ENCODE measurements around the gene ERBB2. TPM values are rescaled to one million over a fixed set of nuclear protein-coding genes. Genes with fewer than 3 reads are reported as not detected.
"Not testable (repeated sequence)": the region's sequence is repeated elsewhere in the genome, so short reads cannot be mapped to it uniquely, and the experiment has no call there.

Gene ERBB2
- total RNA-seq, 1 donor from 2014 or later: 4.1 TPM

GRCh38 chr17:39756380-39757079, 56.7 kb downstream of the ERBB2 start:
- Mint-ChIP-seq H3K9me3 (no peaks in the 10 kb centered on the region), H3K4me1 (ENCODE audit: low read depth) (peaks cover 53% of the 10 kb centered on the region), H3K27me3 (ENCODE audit: low read depth) (no peaks in the 10 kb centered on the region), H3K27ac (peak overlapping the region; percentile 75), H3K36me3 (ENCODE audit: low read depth) (peaks cover 21% of the 10 kb centered on the region), H3K4me3 (ENCODE audit: low read depth) (no peak overlapping the region)
- DNase-seq (ENCODE audit: low spot score): no peak
- intact Hi-C loops (cut with micrococcal nuclease): no loop called here

GRCh38 chr17:39757176-39757662, 57.4 kb downstream of the ERBB2 start:
- Mint-ChIP-seq H3K27ac (peak overlapping the region; percentile 18), H3K4me3 (ENCODE audit: low read depth) (no peak overlapping the region)
- no peak for DNase-seq (ENCODE audit: low spot score)

GRCh38 chr17:39757931-39758873, 58.3 kb downstream of the ERBB2 start:
- H3K27me3 Mint-ChIP-seq (ENCODE audit: low read depth): no peaks in the 10 kb centered on the region
- H3K36me3 Mint-ChIP-seq (ENCODE audit: low read depth): peaks cover 33% of the 10 kb centered on the region
- peak overlapping the region; percentile 9 for H3K4me3 Mint-ChIP-seq (ENCODE audit: low read depth)
- intact Hi-C loops (cut with micrococcal nuclease): loop anchor here (1.0 to 2.0 kb wide), 3 partner anchors 12 to 109 kb away; no protein-coding TSS in a partner anchor
- no peaks in the 10 kb centered on the region for H3K9me3 Mint-ChIP-seq
- DNase-seq (ENCODE audit: low spot score): peak; percentile 21
- H3K27ac Mint-ChIP-seq: peak overlapping the region; percentile 73
- H3K4me1 Mint-ChIP-seq (ENCODE audit: low read depth): peaks cover 51% of the 10 kb centered on the region

More at GRCh38 chr17:39757176-39757662, 57.4 kb downstream of the ERBB2 start:
- Mint-ChIP-seq H3K36me3 (ENCODE audit: low read depth) (peaks cover 24% of the 10 kb centered on the region), H3K9me3 (no peaks in the 10 kb centered on the region), H3K27me3 (ENCODE audit: low read depth) (no peaks in the 10 kb centered on the region), H3K4me1 (ENCODE audit: low read depth) (peaks cover 51% of the 10 kb centered on the region)
- intact Hi-C loops (cut with micrococcal nuclease): no loop called here

- Mint-ChIP-seq H3K27ac (no peak overlapping the region), H3K9me3 (no peaks in the 10 kb centered on the region), H3K4me3 (ENCODE audit: low read depth) (no peak overlapping the region), H3K4me1 (ENCODE audit: low read depth) (peaks cover 47% of the 10 kb centered on the region), H3K27me3 (ENCODE audit: low read depth) (no peaks in the 10 kb centered on the region), H3K36me3 (ENCODE audit: low read depth) (peaks cover 37% of the 10 kb centered on the region)
- DNase-seq (ENCODE audit: low spot score): no peak
- intact Hi-C loops (cut with micrococcal nuclease): loop anchor here (2.0 kb wide), 1 partner anchor 108 kb away; no protein-coding TSS in a partner anchor
These were observed 59.3 kb downstream of the ERBB2 start for GRCh38 chr17:39759204-39759603.

- H3K9me3 Mint-ChIP-seq: no peaks in the 10 kb centered on the region
- peaks cover 63% of the 10 kb centered on the region for H3K36me3 Mint-ChIP-seq (ENCODE audit: low read depth)
- no peak overlapping the region for H3K4me3 Mint-ChIP-seq (ENCODE audit: low read depth)
- H3K27ac Mint-ChIP-seq: no peak overlapping the region
- no peak for DNase-seq (ENCODE audit: low spot score)
- intact Hi-C loops (cut with micrococcal nuclease): loop anchor here (10.0 kb wide), 1 partner anchor 77 kb away; the partner anchor contains the start of gene PGAP3
- peaks cover 41% of the 10 kb centered on the region for H3K4me1 Mint-ChIP-seq (ENCODE audit: low read depth)
- no peaks in the 10 kb centered on the region for H3K27me3 Mint-ChIP-seq (ENCODE audit: low read depth)
These were observed 62.1 kb downstream of the ERBB2 start for GRCh38 chr17:39761861-39762496.

GRCh38 chr17:39763051-39763820, 63.4 kb downstream of the ERBB2 start:
- Mint-ChIP-seq H3K27me3 (ENCODE audit: low read depth) (no peaks in the 10 kb centered on the region), H3K4me1 (ENCODE audit: low read depth) (peaks cover 40% of the 10 kb centered on the region), H3K9me3 (no peaks in the 10 kb centered on the region), H3K27ac (no peak overlapping the region), H3K4me3 (ENCODE audit: low read depth) (no peak overlapping the region), H3K36me3 (ENCODE audit: low read depth) (peaks cover 74% of the 10 kb centered on the region)
- intact Hi-C loops (cut with micrococcal nuclease): loop anchor here (10.0 kb wide), 1 partner anchor 78 kb away; the partner anchor contains the start of gene PGAP3
- DNase-seq (ENCODE audit: low spot score): no peak

GRCh38 chr17:39764171-39764570, 64.3 kb downstream of the ERBB2 start:
- Mint-ChIP-seq H3K36me3 (ENCODE audit: low read depth) (peaks cover 75% of the 10 kb centered on the region), H3K4me1 (ENCODE audit: low read depth) (peaks cover 41% of the 10 kb centered on the region)
- not testable (repeated sequence) for H3K27ac Mint-ChIP-seq; H3K27me3 Mint-ChIP-seq (ENCODE audit: low read depth); DNase-seq (ENCODE audit: low spot score); H3K4me3 Mint-ChIP-seq (ENCODE audit: low read depth); H3K9me3 Mint-ChIP-seq
- intact Hi-C loops (cut with micrococcal nuclease): loop anchor here (10.0 kb wide), 1 partner anchor 79 kb away; the partner anchor contains the start of gene PGAP3

GRCh38 chr17:39765175-39765574, 65.3 kb downstream of the ERBB2 start:
- H3K4me3 Mint-ChIP-seq (ENCODE audit: low read depth): no peak overlapping the region
- H3K27me3 Mint-ChIP-seq (ENCODE audit: low read depth): no peaks in the 10 kb centered on the region
- peaks cover 47% of the 10 kb centered on the region for H3K4me1 Mint-ChIP-seq (ENCODE audit: low read depth)
- no peak for DNase-seq (ENCODE audit: low spot score)
- intact Hi-C loops (cut with micrococcal nuclease): loop anchor here (10.0 kb wide), 1 partner anchor 80 kb away; the partner anchor contains the start of gene PGAP3
- peaks cover 69% of the 10 kb centered on the region for H3K36me3 Mint-ChIP-seq (ENCODE audit: low read depth)
- H3K27ac Mint-ChIP-seq: no peak overlapping the region
- H3K9me3 Mint-ChIP-seq: no peaks in the 10 kb centered on the region

GRCh38 chr17:39765766-39766165, 65.9 kb downstream of the ERBB2 start:
- H3K27me3 Mint-ChIP-seq (ENCODE audit: low read depth): no peaks in the 10 kb centered on the region
- no peak overlapping the region for H3K27ac Mint-ChIP-seq
- H3K4me1 Mint-ChIP-seq (ENCODE audit: low read depth): peaks cover 53% of the 10 kb centered on the region
- H3K9me3 Mint-ChIP-seq: no peaks in the 10 kb centered on the region
- no peak for DNase-seq (ENCODE audit: low spot score)
- H3K36me3 Mint-ChIP-seq (ENCODE audit: low read depth): peaks cover 68% of the 10 kb centered on the region
- intact Hi-C loops (cut with micrococcal nuclease): loop anchor here (10.0 kb wide), 1 partner anchor 81 kb away; the partner anchor contains the start of gene PGAP3
- H3K4me3 Mint-ChIP-seq (ENCODE audit: low read depth): no peak overlapping the region

GRCh38 chr17:39767147-39767546, 67.3 kb downstream of the ERBB2 start:
- no peak for DNase-seq (ENCODE audit: low spot score)
- Mint-ChIP-seq H3K27ac (peak overlapping the region; percentile 38), H3K4me3 (ENCODE audit: low read depth) (no peak overlapping the region), H3K36me3 (ENCODE audit: low read depth) (peaks cover 70% of the 10 kb centered on the region), H3K4me1 (ENCODE audit: low read depth) (peaks cover 62% of the 10 kb centered on the region), H3K27me3 (ENCODE audit: low read depth) (no peaks in the 10 kb centered on the region), H3K9me3 (no peaks in the 10 kb centered on the region)
- intact Hi-C loops (cut with micrococcal nuclease): loop anchor here (10.0 kb wide), 1 partner anchor 82 kb away; the partner anchor contains the start of gene PGAP3

GRCh38 chr17:39769974-39770587, 70.2 kb downstream of the ERBB2 start:
- Mint-ChIP-seq H3K27ac (peak overlapping the region; percentile 57), H3K9me3 (no peaks in the 10 kb centered on the region), H3K4me1 (ENCODE audit: low read depth) (peaks cover 78% of the 10 kb centered on the region), H3K27me3 (ENCODE audit: low read depth) (no peaks in the 10 kb centered on the region), H3K4me3 (ENCODE audit: low read depth) (no peak overlapping the region), H3K36me3 (ENCODE audit: low read depth) (peaks cover 66% of the 10 kb centered on the region)
- DNase-seq (ENCODE audit: low spot score): peak; percentile 63
- intact Hi-C loops (cut with micrococcal nuclease): loop anchor here (1.0 to 10.0 kb wide), 6 partner anchors 8 to 97 kb away; partner anchors contain the start of gene PGAP3

Measured in activated T-helper 2 cell treated with anti-CD3 and anti-CD28 coated beads, Interferon-gamma antibody, Interleukin-2, Interleukin-4, amounts not matched to agents 10 μg/mL and 5 μg/mL and 100 μg/mL, durations not matched to agents 14 hours and 24 hours and 36 hours (primary cell).